Dedifferentiated amniotic fluid mesenchymal stem cell (primary cell): ENCODE measurements around the gene ANKHD1.
"Not testable (repeated sequence)": the region's sequence is repeated elsewhere in the genome, so short reads cannot be mapped to it uniquely, and the experiment has no call there.

ENCODE experiments used
- DNase-seq: peaks from one replicate; pipeline ENCODE4 v3.0.0-alpha.2; 2016; ENCODE audit errors: extremely low spot score

ANKHD1 gene

GRCh38 chr5:140372971-140373487, 28.6 kb upstream of the ANKHD1 start:
- DNase-seq = peak; percentile 80

GRCh38 chr5:140381351-140381750, 20.3 kb upstream of the ANKHD1 start:
- DNase-seq = no peak

GRCh38 chr5:140381972-140382371, 19.7 kb upstream of the ANKHD1 start:
- DNase-seq = no peak

GRCh38 chr5:140382866-140383265, 18.8 kb upstream of the ANKHD1 start:
- no peak for DNase-seq

GRCh38 chr5:140383300-140383699, 18.3 kb upstream of the ANKHD1 start:
- no peak for DNase-seq

- no peak for DNase-seq
Measured at GRCh38 chr5:140388052-140388451, 13.6 kb upstream of the ANKHD1 start.

- peak; percentile 82 for DNase-seq
Measured at GRCh38 chr5:140391312-140391711, 10.3 kb upstream of the ANKHD1 start.

- DNase-seq = no peak
Measured at GRCh38 chr5:140391732-140392131, 9.9 kb upstream of the ANKHD1 start.

GRCh38 chr5:140393738-140394137, 7.9 kb upstream of the ANKHD1 start:
- DNase-seq = no peak

GRCh38 chr5:140398379-140398811, 3.2 kb upstream of the ANKHD1 start:
- DNase-seq = no peak

GRCh38 chr5:140399979-140400729, 1.5 kb upstream of the ANKHD1 start:
- no peak for DNase-seq

GRCh38 chr5:140400730-140401361, 787 bp upstream of the ANKHD1 start:
- peak; percentile 91 for DNase-seq

- no peak for DNase-seq
Measured at GRCh38 chr5:140402258-140403074, 833 bp downstream of the ANKHD1 start.

GRCh38 chr5:140403613-140404012, 2.0 kb downstream of the ANKHD1 start:
- no peak for DNase-seq

- DNase-seq = no peak
Measured at GRCh38 chr5:140408750-140409241, 7.2 kb downstream of the ANKHD1 start.

GRCh38 chr5:140413230-140413629, 11.6 kb downstream of the ANKHD1 start:
- no peak for DNase-seq

- DNase-seq = no peak
Measured at GRCh38 chr5:140417235-140417634, 15.6 kb downstream of the ANKHD1 start.

GRCh38 chr5:140418862-140419520, 17.4 kb downstream of the ANKHD1 start:
- no peak for DNase-seq

- no peak for DNase-seq
Measured at GRCh38 chr5:140420226-140420570, 18.6 kb downstream of the ANKHD1 start.

GRCh38 chr5:140420665-140421361, 19.2 kb downstream of the ANKHD1 start:
- DNase-seq = no peak

GRCh38 chr5:140421375-140421774, 19.7 kb downstream of the ANKHD1 start:
- DNase-seq = not testable (repeated sequence)
